ENCODE measurements around the gene INO80E. TPM values are rescaled to one million over a fixed set of nuclear protein-coding genes. Genes with fewer than 3 reads are reported as not detected.

INO80E gene
- total RNA-seq, 1 experiment from 2014 or later: 94.1 TPM

DNA sequence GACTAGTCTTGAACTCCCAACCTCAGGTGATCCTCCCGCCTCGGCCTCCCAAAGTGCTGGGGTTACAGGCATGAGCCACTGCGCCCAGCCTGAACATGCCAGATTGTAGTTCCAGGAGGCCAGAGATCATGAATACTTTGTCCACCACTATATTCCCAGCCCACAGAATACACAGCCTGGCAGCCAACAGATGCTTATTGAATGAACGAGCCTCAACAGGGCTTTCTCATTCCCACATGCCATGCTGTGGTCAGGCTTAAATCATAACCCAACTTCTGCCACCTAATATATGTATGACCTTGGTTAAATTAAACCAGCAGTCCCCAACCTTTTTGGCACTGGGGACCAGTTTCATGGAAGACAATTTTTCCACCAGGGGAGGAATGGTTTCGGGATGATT, 37.3 kb upstream of the INO80E start:
- H3K27me3 ChIP-seq (ENCODE audit: insufficient read depth, low read length): no peaks in the 10 kb centered on the region
- peaks cover 3 to 6% (median 6%) of the 10 kb centered on the region in 3 experiments; a peak in 5 of 7 replicates for H3K36me3 Mint-ChIP-seq (ENCODE audit: insufficient read depth in 1 of 3, low read depth in 3 of 3)
- H4K91ac ChIP-seq (ENCODE audit: insufficient read length, low read depth, low read length): no peak overlapping the region
- no peak overlapping the region for H4K8ac ChIP-seq (replicated peaks; ENCODE audit: insufficient read length, low read depth, low read length)
- no peak for DNase-seq
- H3K4me2 ChIP-seq (ENCODE audit: insufficient read depth, insufficient read length, low read length): no peak overlapping the region
- no peak overlapping the region for H3K23ac ChIP-seq (ENCODE audit: insufficient read length, low read depth, low read length)
- H3K4ac ChIP-seq (ENCODE audit: low read depth, low read length): no peak overlapping the region
- no peak overlapping the region for H2BK120ac ChIP-seq (ENCODE audit: low read depth, low read length, poor library complexity, severe bottlenecking)
- TF ChIP-seq, protein P1, sequence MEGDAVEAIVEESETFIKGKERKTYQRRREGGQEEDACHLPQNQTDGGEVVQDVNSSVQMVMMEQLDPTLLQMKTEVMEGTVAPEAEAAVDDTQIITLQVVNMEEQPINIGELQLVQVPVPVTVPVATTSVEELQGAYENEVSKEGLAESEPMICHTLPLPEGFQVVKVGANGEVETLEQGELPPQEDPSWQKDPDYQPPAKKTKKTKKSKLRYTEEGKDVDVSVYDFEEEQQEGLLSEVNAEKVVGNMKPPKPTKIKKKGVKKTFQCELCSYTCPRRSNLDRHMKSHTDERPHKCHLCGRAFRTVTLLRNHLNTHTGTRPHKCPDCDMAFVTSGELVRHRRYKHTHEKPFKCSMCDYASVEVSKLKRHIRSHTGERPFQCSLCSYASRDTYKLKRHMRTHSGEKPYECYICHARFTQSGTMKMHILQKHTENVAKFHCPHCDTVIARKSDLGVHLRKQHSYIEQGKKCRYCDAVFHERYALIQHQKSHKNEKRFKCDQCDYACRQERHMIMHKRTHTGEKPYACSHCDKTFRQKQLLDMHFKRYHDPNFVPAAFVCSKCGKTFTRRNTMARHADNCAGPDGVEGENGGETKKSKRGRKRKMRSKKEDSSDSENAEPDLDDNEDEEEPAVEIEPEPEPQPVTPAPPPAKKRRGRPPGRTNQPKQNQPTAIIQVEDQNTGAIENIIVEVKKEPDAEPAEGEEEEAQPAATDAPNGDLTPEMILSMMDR (conservative IDR thresholded peaks at IDR 0.05): no peak
- no peak overlapping the region for H3K27ac Mint-ChIP-seq
- no peak overlapping the region for H3K4me3 Mint-ChIP-seq
- peaks cover 9% of the 10 kb centered on the region for H3K23me2 ChIP-seq (ENCODE audit: insufficient read length, low read depth, low read length, poor library complexity, severe bottlenecking)
- H2BK12ac ChIP-seq (ENCODE audit: insufficient read length, low read depth, low read length): no peak overlapping the region
- H3K79me2 ChIP-seq (ENCODE audit: insufficient read depth, low read length): no peaks in the 10 kb centered on the region
- H2AK5ac ChIP-seq (ENCODE audit: insufficient read length, low read length): no peak overlapping the region
- H3K56ac ChIP-seq (ENCODE audit: insufficient read length, low read depth, low read length): no peak overlapping the region
- H3K14ac ChIP-seq (ENCODE audit: insufficient read depth, low read length): no peak overlapping the region
- H3K18ac ChIP-seq (ENCODE audit: insufficient read length, low read depth, low read length): no peak overlapping the region
- no peak overlapping the region for H2AFZ ChIP-seq (ENCODE audit: low read length)
- no peak overlapping the region for H3K27ac ChIP-seq (ENCODE audit: insufficient read length, low read depth, low read length)
- H2BK5ac ChIP-seq (ENCODE audit: insufficient read length, low read length): no peak overlapping the region
- H3K9me3 ChIP-seq (ENCODE audit: control insufficient read depth, low read depth, low read length): no peaks in the 10 kb centered on the region
- peaks cover 4% of the 10 kb centered on the region for H3K27me3 Mint-ChIP-seq (ENCODE audit: low read depth)
- H3T11ph ChIP-seq (ENCODE audit: low read length): no peak overlapping the region
- no peaks in the 10 kb centered on the region for H4K20me1 ChIP-seq (ENCODE audit: control insufficient read depth, insufficient read depth, insufficient read length)
- H4K5ac ChIP-seq (ENCODE audit: insufficient read length, low read depth, low read length): no peak overlapping the region
- no peaks in the 10 kb centered on the region for H3K79me1 ChIP-seq (ENCODE audit: insufficient read depth, low read depth, low read length, poor library complexity, severe bottlenecking)
- WGBS (ENCODE audit: extremely low coverage, insufficient read length, low lambda C conversion rate): no CpG with 5 or more reads among the region's 5 CpGs
- no peak overlapping the region for H3K9ac ChIP-seq (ENCODE audit: extremely low read depth, insufficient read length, low read length)
- H2BK20ac ChIP-seq (ENCODE audit: low read depth, low read length, poor library complexity, severe bottlenecking): no peak overlapping the region
- H3K9me3 Mint-ChIP-seq: no peaks in the 10 kb centered on the region
- H2BK15ac ChIP-seq (ENCODE audit: low read depth, low read length): no peak overlapping the region
- peaks cover 13 to 16% of the 10 kb centered on the region in 2 experiments for H3K4me1 Mint-ChIP-seq
- H3K4me1 ChIP-seq (ENCODE audit: insufficient read depth, low read length): no peaks in the 10 kb centered on the region; the same call in 1 of the 2 replicates
